Measurements from ENCODE around the gene RABGAP1L. TPM values are rescaled to one million over a fixed set of nuclear protein-coding genes. Genes with fewer than 3 reads are reported as not detected.

Gene RABGAP1L
- total and polyA plus RNA-seq, 2 donors (not counting 3 experiments of a cell fraction or from before 2014, with no cell fraction given) = 6.4 to 22.2 TPM

DNA sequence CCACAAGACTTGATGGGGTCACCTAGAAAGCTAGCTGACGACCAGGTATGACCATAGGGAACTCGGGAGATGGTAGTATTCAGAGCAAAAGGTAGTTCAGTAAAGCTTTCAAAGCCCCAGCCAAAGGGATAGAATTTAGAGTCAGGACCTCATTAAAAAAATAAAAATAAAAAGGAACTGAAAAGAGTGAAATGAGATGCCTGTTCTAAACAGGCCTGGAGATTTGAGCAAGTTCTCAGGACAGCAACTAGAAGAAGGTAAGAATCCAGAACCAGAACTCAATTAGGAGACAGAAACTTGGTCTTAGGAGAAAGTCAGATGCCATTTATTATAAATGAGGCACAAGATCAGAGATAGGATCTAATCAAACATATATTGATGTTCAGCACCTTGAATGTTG is 575.0 kb downstream of the RABGAP1L start:
- dilution Hi-C loops (cut with MboI; ENCODE audit: extremely low pct_ligation_motif_present, low sequenced_read_pairs) (no loop called here), intact Hi-C loops (cut with micrococcal nuclease) (no loop called here)
- Histone ChIP-seq H3K9me3 (replicated peaks; ENCODE audit: control insufficient read depth, insufficient read depth, low read length) (no peaks in the 10 kb centered on the region), H3K9ac (replicated peaks; ENCODE audit: extremely low read depth, insufficient read depth, low read length) (no peak overlapping the region), H3K4me2 (ENCODE audit: insufficient read depth, low read length) (no peak overlapping the region), H3K36me3 (ENCODE audit: control insufficient read depth in 2 of 2, extremely low read depth in 1 of 2, insufficient read depth in 2 of 2, low read length in 2 of 2) (no peaks in the 10 kb centered on the region), H3K9me1 (replicated peaks; ENCODE audit: control insufficient read depth, extremely low read depth, insufficient read depth, low read length) (no peaks in the 10 kb centered on the region), H4K20me1 (replicated peaks; ENCODE audit: control insufficient read depth, extremely low read depth, insufficient read depth, low read length) (no peaks in the 10 kb centered on the region), H3K27ac (ENCODE audit: insufficient read depth, low read depth, low read length) (no peak overlapping the region), H3K79me2 (ENCODE audit: control insufficient read depth, insufficient read depth, low read length) (no peaks in the 10 kb centered on the region), H3K27me3 (ENCODE audit: control insufficient read depth in 2 of 2, insufficient read depth in 2 of 2, low read length in 2 of 2) (no peaks in the 10 kb centered on the region), H2AFZ (ENCODE audit: low read depth, low read length) (no peak overlapping the region), H3K4me1 (ENCODE audit: control insufficient read depth, extremely low read depth, insufficient read depth, low read length) (no peaks in the 10 kb centered on the region), H3K4me3 (replicated peaks in 1 of 3; ENCODE audit: insufficient read depth in 1 of 3, low read depth in 1 of 3, low read length in 3 of 3) (no peak overlapping the region)
- ChIA-PET POLR2A (no interaction called here), CTCF (interaction anchor here (0.9 to 1.5 kb wide), 3 partner anchors 8 to 471 kb away, joined by 5 to 8 read pairs (median 5); no protein-coding TSS in a partner anchor)
- no TSS peak for BruUV-seq (replicated peaks)
- FAIRE-seq = no peak
- TF ChIP-seq EZH2 (IDR thresholded peaks at IDR 0.05; ENCODE audit: borderline replicate concordance, low read depth, low read length, severe bottlenecking) = no peak
- no peak for TF ChIP-seq POLR2A (IDR thresholded peaks at IDR 0.05; ENCODE audit: low read depth, low read length)
- no peak for TF ChIP-seq MYC (IDR thresholded peaks at IDR 0.05; ENCODE audit: low read depth, low read length)
- TF ChIP-seq JUN (IDR thresholded peaks at IDR 0.05; ENCODE audit: borderline replicate concordance, insufficient read depth, insufficient read length, low read depth) = no peak
- no peak for TF ChIP-seq FOS (IDR thresholded peaks at IDR 0.05; ENCODE audit: borderline replicate concordance, insufficient read depth, low read length)
- no peak for TF ChIP-seq POLR2AphosphoS5 (IDR thresholded peaks at IDR 0.05; ENCODE audit: insufficient read depth, low read depth, low read length)
- TF ChIP-seq GATA2 (IDR thresholded peaks at IDR 0.05; ENCODE audit: insufficient read depth, insufficient read length, low read depth, low read length) = no peak
- TF ChIP-seq CTCF (IDR thresholded peaks at IDR 0.05; ENCODE audit: extremely low read depth in 1 of 2, insufficient read depth in 1 of 2, low read depth in 1 of 2, low read length in 2 of 2) = no peak
- TF ChIP-seq, protein P1, sequence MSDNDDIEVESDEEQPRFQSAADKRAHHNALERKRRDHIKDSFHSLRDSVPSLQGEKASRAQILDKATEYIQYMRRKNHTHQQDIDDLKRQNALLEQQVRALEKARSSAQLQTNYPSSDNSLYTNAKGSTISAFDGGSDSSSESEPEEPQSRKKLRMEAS (IDR thresholded peaks at IDR 0.05; ENCODE audit: insufficient read depth, insufficient read length) = no peak
- no peak for DNase-seq (ENCODE audit: low read depth, low spot score)

Data from endothelial cell of umbilical vein (primary cell).